DND-41 (cell line): ENCODE data around the gene MEOX1.

ENCODE experiments used
- ATAC-seq: fragments of 200-7000 bp; cut with Tn5 transposase; 3 replicates; pipeline ENCODE4 v1.9.1; 2021; ENCODE audit warnings: low read depth; ENCODE audit not compliant: insufficient read depth
- DNase-seq: peaks from one replicate; pipeline ENCODE4 v3.0.0-alpha.2; 2020
- H2AFZ ChIP-seq: 2 replicates; pipeline ENCODE4 v1.6.0; 2012; ENCODE audit warnings: low read depth, low read length
- H3K27ac ChIP-seq: 2 replicates; pipeline ENCODE4 v1.5.1; 2012; ENCODE audit warnings: low read length, inconsistent platforms
- H3K27me3 ChIP-seq: fragments of 200-600 bp; sonication (generic); 2 replicates; pipeline ENCODE4 v1.6.0; 2012; ENCODE audit warnings: low read length, mild to moderate bottlenecking, inconsistent platforms; ENCODE audit not compliant: insufficient read depth, poor library complexity
- H3K36me3 ChIP-seq: 2 replicates; pipeline ENCODE4 v1.5.1; 2012; ENCODE audit warnings: low read length, inconsistent platforms; ENCODE audit not compliant: insufficient read depth
- H3K4me1 ChIP-seq: 2 replicates; pipeline ENCODE4 v1.5.1; 2012; ENCODE audit warnings: mild to moderate bottlenecking, low read length; ENCODE audit not compliant: insufficient read depth
- H3K4me2 ChIP-seq: 2 replicates; pipeline ENCODE4 v1.6.0; 2012; ENCODE audit warnings: mild to moderate bottlenecking, moderate library complexity, low read length, inconsistent platforms; ENCODE audit not compliant: insufficient read depth
- H3K4me3 ChIP-seq, 2 experiments: fragments of 200-600 bp in 1 of 2; shearing (Covaris generic) in 1 of 2; 2 replicates each; pipeline ENCODE4 v1.5.1; 2012 to 2016; ENCODE audit warnings: inconsistent platforms in 2 of 2, low read length in 2 of 2, mild to moderate bottlenecking in 2 of 2, low read depth in 1 of 2, moderate library complexity in 1 of 2
- H3K79me2 ChIP-seq: 2 replicates; pipeline ENCODE4 v1.6.0; 2012; ENCODE audit warnings: low read length, inconsistent platforms; ENCODE audit not compliant: insufficient read depth
- H3K9ac ChIP-seq: 2 replicates; pipeline ENCODE4 v1.6.0; 2012; ENCODE audit warnings: low read depth, mild to moderate bottlenecking, inconsistent platforms, low read length, moderate library complexity
- H3K9me3 ChIP-seq: 2 replicates; pipeline ENCODE4 v1.5.1; 2012; ENCODE audit warnings: low read length, moderate library complexity, mild to moderate bottlenecking, inconsistent platforms; ENCODE audit not compliant: insufficient read depth, severe bottlenecking
- H4K20me1 ChIP-seq: 2 replicates; pipeline ENCODE4 v1.6.0; 2012; ENCODE audit warnings: low read length; ENCODE audit not compliant: insufficient read depth
- EZH2 ChIP-seq: IDR thresholded peaks from 3 replicates; pipeline ENCODE4 v1.6.1; 2012; ENCODE audit warnings: borderline replicate concordance, low read depth, mild to moderate bottlenecking, moderate library complexity, low read length, inconsistent platforms; ENCODE audit not compliant: severe bottlenecking
- TF ChIP-seq, protein P1 (sequence below): IDR thresholded peaks from 2 replicates; pipeline ENCODE4 v1.5.1; 2012; ENCODE audit warnings: borderline replicate concordance, low read length, moderate library complexity, mild to moderate bottlenecking; ENCODE audit not compliant: poor library complexity, severe bottlenecking; ENCODE audit errors: extremely low read depth

MEOX1 gene

GRCh38 chr17:43645765-43646481 lies 15.8 kb downstream of the MEOX1 start:
- Histone ChIP-seq H4K20me1 (no peaks in the 10 kb centered on the region), H3K4me2 (no peak overlapping the region), H3K27ac (no peak overlapping the region), H3K36me3 (no peaks in the 10 kb centered on the region), H3K79me2 (no peaks in the 10 kb centered on the region), H3K9me3 (no peaks in the 10 kb centered on the region), H2AFZ (no peak overlapping the region), H3K9ac (no peak overlapping the region), H3K27me3 (no peaks in the 10 kb centered on the region), H3K4me3 (no peak overlapping the region), H3K4me1 (no peaks in the 10 kb centered on the region)
- DNase-seq = no peak
- no peak for TF ChIP-seq EZH2
- TF ChIP-seq, protein P1, sequence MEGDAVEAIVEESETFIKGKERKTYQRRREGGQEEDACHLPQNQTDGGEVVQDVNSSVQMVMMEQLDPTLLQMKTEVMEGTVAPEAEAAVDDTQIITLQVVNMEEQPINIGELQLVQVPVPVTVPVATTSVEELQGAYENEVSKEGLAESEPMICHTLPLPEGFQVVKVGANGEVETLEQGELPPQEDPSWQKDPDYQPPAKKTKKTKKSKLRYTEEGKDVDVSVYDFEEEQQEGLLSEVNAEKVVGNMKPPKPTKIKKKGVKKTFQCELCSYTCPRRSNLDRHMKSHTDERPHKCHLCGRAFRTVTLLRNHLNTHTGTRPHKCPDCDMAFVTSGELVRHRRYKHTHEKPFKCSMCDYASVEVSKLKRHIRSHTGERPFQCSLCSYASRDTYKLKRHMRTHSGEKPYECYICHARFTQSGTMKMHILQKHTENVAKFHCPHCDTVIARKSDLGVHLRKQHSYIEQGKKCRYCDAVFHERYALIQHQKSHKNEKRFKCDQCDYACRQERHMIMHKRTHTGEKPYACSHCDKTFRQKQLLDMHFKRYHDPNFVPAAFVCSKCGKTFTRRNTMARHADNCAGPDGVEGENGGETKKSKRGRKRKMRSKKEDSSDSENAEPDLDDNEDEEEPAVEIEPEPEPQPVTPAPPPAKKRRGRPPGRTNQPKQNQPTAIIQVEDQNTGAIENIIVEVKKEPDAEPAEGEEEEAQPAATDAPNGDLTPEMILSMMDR = no peak
- no peak for ATAC-seq

DNA sequence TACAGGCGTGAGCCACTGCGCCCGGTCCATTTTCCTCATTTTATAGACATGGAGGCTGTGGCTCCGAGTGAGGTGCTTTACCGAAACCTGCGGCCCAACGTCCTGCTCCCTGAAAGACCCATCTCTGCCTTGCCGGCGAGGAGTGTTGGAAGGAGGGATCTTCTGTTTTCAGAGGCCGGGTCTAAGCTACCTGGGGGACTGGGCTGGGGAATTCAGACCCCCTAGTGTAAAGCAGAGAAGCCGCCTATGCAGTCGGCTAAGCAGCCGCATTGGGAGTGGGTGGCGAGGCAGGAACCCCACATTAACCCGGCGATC lies 16.3 kb downstream of the MEOX1 start:
- Histone ChIP-seq H3K79me2 (no peaks in the 10 kb centered on the region), H3K4me3 (no peak overlapping the region), H2AFZ (no peak overlapping the region), H3K4me2 (no peak overlapping the region), H3K27ac (no peak overlapping the region), H3K9me3 (no peaks in the 10 kb centered on the region), H4K20me1 (no peaks in the 10 kb centered on the region), H3K36me3 (no peaks in the 10 kb centered on the region), H3K9ac (no peak overlapping the region), H3K27me3 (no peaks in the 10 kb centered on the region), H3K4me1 (no peaks in the 10 kb centered on the region)
- no peak for TF ChIP-seq EZH2
- TF ChIP-seq, protein P1 = no peak
- DNase-seq (no peak), ATAC-seq (no peak)

- no peaks in the 10 kb centered on the region for H3K79me2 ChIP-seq
- no peak overlapping the region for H3K4me2 ChIP-seq
Observed at GRCh38 chr17:43644081-43644480, 17.6 kb downstream of the MEOX1 start.

More at GRCh38 chr17:43644081-43644480, 17.6 kb downstream of the MEOX1 start:
- H4K20me1 ChIP-seq = no peaks in the 10 kb centered on the region
- no peak overlapping the region for H2AFZ ChIP-seq
- H3K9ac ChIP-seq = no peak overlapping the region
- no peak overlapping the region for H3K4me3 ChIP-seq
- H3K27me3 ChIP-seq = peaks cover 2% of the 10 kb centered on the region
- no peaks in the 10 kb centered on the region for H3K9me3 ChIP-seq
- H3K4me1 ChIP-seq = no peaks in the 10 kb centered on the region
- no peaks in the 10 kb centered on the region for H3K36me3 ChIP-seq
- no peak overlapping the region for H3K27ac ChIP-seq
- DNase-seq (no peak), ATAC-seq (no peak)
- TF ChIP-seq, protein P1 = no peak
- no peak for TF ChIP-seq EZH2
